ENCODE data around the gene FBLN7.

DNA sequence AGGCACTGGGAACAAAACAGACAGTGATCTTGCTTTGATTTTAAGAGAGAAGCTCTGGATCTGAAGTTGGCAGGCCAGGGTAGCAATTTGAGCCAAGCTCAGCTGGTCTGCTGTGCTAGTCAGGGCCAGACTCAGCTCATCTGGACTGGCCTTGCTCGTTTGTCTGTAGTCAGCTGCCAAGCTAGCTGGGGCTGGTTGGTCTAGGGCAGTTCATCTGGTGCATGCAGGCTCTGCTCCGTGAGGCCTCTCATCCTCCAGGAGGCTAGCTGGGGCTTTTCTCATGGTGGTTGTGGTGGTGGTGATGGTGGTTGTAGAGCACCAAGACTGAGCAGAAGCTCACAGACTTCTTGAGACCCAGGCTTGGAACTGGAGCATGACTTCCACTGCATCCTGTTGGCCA, 10.3 kb downstream of the FBLN7 start:
- TF ChIP-seq, protein P1, sequence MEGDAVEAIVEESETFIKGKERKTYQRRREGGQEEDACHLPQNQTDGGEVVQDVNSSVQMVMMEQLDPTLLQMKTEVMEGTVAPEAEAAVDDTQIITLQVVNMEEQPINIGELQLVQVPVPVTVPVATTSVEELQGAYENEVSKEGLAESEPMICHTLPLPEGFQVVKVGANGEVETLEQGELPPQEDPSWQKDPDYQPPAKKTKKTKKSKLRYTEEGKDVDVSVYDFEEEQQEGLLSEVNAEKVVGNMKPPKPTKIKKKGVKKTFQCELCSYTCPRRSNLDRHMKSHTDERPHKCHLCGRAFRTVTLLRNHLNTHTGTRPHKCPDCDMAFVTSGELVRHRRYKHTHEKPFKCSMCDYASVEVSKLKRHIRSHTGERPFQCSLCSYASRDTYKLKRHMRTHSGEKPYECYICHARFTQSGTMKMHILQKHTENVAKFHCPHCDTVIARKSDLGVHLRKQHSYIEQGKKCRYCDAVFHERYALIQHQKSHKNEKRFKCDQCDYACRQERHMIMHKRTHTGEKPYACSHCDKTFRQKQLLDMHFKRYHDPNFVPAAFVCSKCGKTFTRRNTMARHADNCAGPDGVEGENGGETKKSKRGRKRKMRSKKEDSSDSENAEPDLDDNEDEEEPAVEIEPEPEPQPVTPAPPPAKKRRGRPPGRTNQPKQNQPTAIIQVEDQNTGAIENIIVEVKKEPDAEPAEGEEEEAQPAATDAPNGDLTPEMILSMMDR (IDR thresholded peaks at IDR 0.05): no peak
- no peak for TF ChIP-seq EP300 (IDR thresholded peaks at IDR 0.05)

Measured in suprapubic skin (tissue), 3 donors.